Thyroid gland (tissue), 4 donors: ENCODE data around the gene PTPRT.

ENCODE experiments used
- CTCF ChIP-seq, 6 experiments: fragments of 200-600 bp in 3 of 6; fragments of 450-650 bp in 3 of 6; sonication (generic) in 3 of 6; IDR thresholded peaks; one replicate each; pipeline ENCODE4 v1.5.1; 2016 to 2019; ENCODE audit warnings: antibody characterized with exemption in 6 of 6, mild to moderate bottlenecking in 2 of 6, inconsistent platforms in 1 of 6, moderate library complexity in 1 of 6
- POLR2A ChIP-seq, 2 donors: fragments of 450-650 bp; IDR thresholded peaks; one replicate each; pipeline ENCODE4 v1.6.1; 2017; ENCODE audit warnings: antibody characterized with exemption in 2 of 2, mild to moderate bottlenecking in 2 of 2, moderate library complexity in 1 of 2

- no peak for TF ChIP-seq CTCF (IDR thresholded peaks at IDR 0.05)
- TF ChIP-seq POLR2A (IDR thresholded peaks at IDR 0.05) = no peak
These were observed 22.7 kb downstream of the PTPRT start for GRCh38 chr20:43167021-43167420.
